HepG2 (cell line): ENCODE data around the gene TBC1D14. TPM values are rescaled to one million over a fixed set of nuclear protein-coding genes. Genes with fewer than 3 reads are reported as not detected.

Experiments used
- AGO2 ChIP-seq: fragments of 200-400 bp; formaldehyde crosslinking; optimal IDR thresholded peaks from 2 replicates; pipeline ENCODE3; 2017; ENCODE audit warnings: mild to moderate bottlenecking, low read depth, low read length, moderate library complexity
- AHR ChIP-seq: IDR thresholded peaks from 2 replicates; pipeline ENCODE4 v1.6.1; 2018; ENCODE audit warnings: missing genetic modification reagents, missing compliant biosample characterization
- BHLHE40 ChIP-seq: IDR thresholded peaks from 2 replicates; pipeline ENCODE4 v1.6.1; 2011; ENCODE audit warnings: low read length, improper control_type of control experiment
- BORCS8-MEF2B ChIP-seq: sonication (generic); formaldehyde crosslinking; IDR thresholded peaks from 2 replicates; pipeline ENCODE4 v1.8.0; 2022; ENCODE audit warnings: mild to moderate bottlenecking, missing genetic modification reagents
- CBFB ChIP-seq: sonication (generic); formaldehyde crosslinking; IDR thresholded peaks from 2 replicates; pipeline ENCODE4 v1.4.0; 2020; ENCODE audit warnings: missing genetic modification reagents
- CREM ChIP-seq, 2 experiments: sonication (generic) in 1 of 2; formaldehyde crosslinking in 1 of 2; IDR thresholded peaks; 2 replicates each; pipeline versions ENCODE4 v1.4.0 to v1.6.1; 2016 to 2020; ENCODE audit warnings: antibody characterized with exemption in 1 of 2, mild to moderate bottlenecking in 1 of 2, missing genetic modification reagents in 1 of 2
- EZH2 ChIP-seq: conservative IDR thresholded peaks from 2 replicates; pipeline ENCODE4 v1.6.1; 2012; ENCODE audit warnings: mild to moderate bottlenecking, low read depth, low read length, moderate library complexity
- FLYWCH1 ChIP-seq: sonication (generic); formaldehyde crosslinking; IDR thresholded peaks from 2 replicates; pipeline ENCODE4 v1.8.1; 2023; ENCODE audit warnings: mild to moderate bottlenecking, missing genetic modification reagents
- FOSL1 ChIP-seq: sonication (generic); formaldehyde crosslinking; IDR thresholded peaks from 2 replicates; pipeline ENCODE4 v1.9.0; 2021; ENCODE audit warnings: missing genetic modification reagents, borderline replicate concordance
- FOXA3 ChIP-seq: IDR thresholded peaks from 2 replicates; pipeline ENCODE4 v1.6.1; 2016; ENCODE audit warnings: missing genetic modification reagents, missing compliant biosample characterization
- GABPA ChIP-seq, 2 experiments: IDR thresholded peaks; 2 replicates each; pipeline ENCODE4 v1.6.1; 2011 to 2016; ENCODE audit warnings: low read depth in 2 of 2, low read length in 1 of 2, missing biosample characterization in 1 of 2, missing genetic modification characterization in 1 of 2
- GZF1 ChIP-seq: sonication (generic); formaldehyde crosslinking; IDR thresholded peaks from 2 replicates; pipeline ENCODE4 v1.5.1; 2020; ENCODE audit warnings: mild to moderate bottlenecking, missing genetic modification reagents
- HOXA5 ChIP-seq: sonication (generic); formaldehyde crosslinking; IDR thresholded peaks from 2 replicates; pipeline ENCODE4 v1.4.0; 2020; ENCODE audit warnings: missing genetic modification reagents
- MXD4 ChIP-seq: IDR thresholded peaks from 2 replicates; pipeline ENCODE4 v1.6.1; 2016; ENCODE audit warnings: mild to moderate bottlenecking, missing biosample characterization, missing genetic modification reagents
- NFYC ChIP-seq: IDR thresholded peaks from 2 replicates; pipeline ENCODE4 v1.6.1; 2016; ENCODE audit warnings: missing genetic modification reagents, missing compliant biosample characterization
- SAP130 ChIP-seq: IDR thresholded peaks from 2 replicates; pipeline ENCODE4 v1.6.1; 2016; ENCODE audit warnings: low read depth
- SETDB1 ChIP-seq: sonication (generic); formaldehyde crosslinking; IDR thresholded peaks from 2 replicates; pipeline ENCODE4 v1.5.1; 2020; ENCODE audit warnings: missing genetic modification reagents, mild to moderate bottlenecking, borderline replicate concordance
- SPEN ChIP-seq: sonication (generic); formaldehyde crosslinking; IDR thresholded peaks from 2 replicates; pipeline ENCODE4 v1.5.1; 2020; ENCODE audit warnings: low read depth, mild to moderate bottlenecking, missing genetic modification reagents
- SRSF4 ChIP-seq: fragments of 200-400 bp; formaldehyde crosslinking; IDR thresholded peaks from one replicate; pipeline ENCODE4 v1.6.1; 2018; ENCODE audit warnings: mild to moderate bottlenecking, low read depth, low read length, moderate library complexity; ENCODE audit not compliant: poor library complexity, severe bottlenecking
- THAP11 ChIP-seq: IDR thresholded peaks from 2 replicates; pipeline ENCODE4 v1.6.1; 2016; ENCODE audit warnings: missing biosample characterization, missing genetic modification reagents
- ZFAT ChIP-seq: sonication (generic); formaldehyde crosslinking; conservative IDR thresholded peaks from 2 replicates; pipeline ENCODE4 v1.8.1; 2023; ENCODE audit warnings: missing genetic modification reagents, inconsistent platforms
- ZFYVE20 ChIP-seq: sonication (generic); formaldehyde crosslinking; IDR thresholded peaks from 2 replicates; pipeline ENCODE4 v1.8.0; 2023; ENCODE audit warnings: low read depth, mild to moderate bottlenecking, moderate library complexity, missing genetic modification reagents, borderline replicate concordance
- ZNF180 ChIP-seq: sonication (generic); formaldehyde crosslinking; IDR thresholded peaks from 2 replicates; pipeline ENCODE4 v1.4.0; 2020; ENCODE audit warnings: low read depth, missing genetic modification reagents, borderline replicate concordance
- ZNF501 ChIP-seq: sonication (generic); formaldehyde crosslinking; IDR thresholded peaks from 2 replicates; pipeline ENCODE4 v1.5.1; 2020; ENCODE audit warnings: mild to moderate bottlenecking, moderate library complexity, missing genetic modification reagents
- ZNF546 ChIP-seq: sonication (generic); formaldehyde crosslinking; conservative IDR thresholded peaks from 2 replicates; pipeline ENCODE4 v1.8.1; 2023; ENCODE audit warnings: mild to moderate bottlenecking, missing genetic modification reagents
- ZNF615 ChIP-seq: sonication (generic); formaldehyde crosslinking; IDR thresholded peaks from 2 replicates; pipeline ENCODE4 v1.5.0; 2020; ENCODE audit warnings: mild to moderate bottlenecking, missing genetic modification reagents, borderline replicate concordance
- ZNF749 ChIP-seq: sonication (generic); formaldehyde crosslinking; IDR thresholded peaks from 2 replicates; pipeline ENCODE4 v1.8.0; 2022; ENCODE audit warnings: mild to moderate bottlenecking, missing genetic modification reagents, moderate library complexity, borderline replicate concordance
- ZNF773 ChIP-seq: sonication (generic); formaldehyde crosslinking; IDR thresholded peaks from 2 replicates; pipeline ENCODE4 v1.4.0; 2020; ENCODE audit warnings: missing genetic modification reagents, borderline replicate concordance
- polyA plus RNA-seq, 8 experiments: library from polyadenylated mRNA; depleted of rRNA in 3 of 8; stranded (reverse) in 7 of 8; unstranded in 1 of 8; fragments of >200 nt; fragmentation: Illumina TruSeq in 4 of 8; extraction: Trizol in 4 of 8; gene quantifications; 2 replicates each; pipeline versions ENCODE4 v1.2.1 to v1.2.3, GENCODE V29; 2011 to 2016; ENCODE audit warnings: low read depth in 4 of 8, missing spikeins in 1 of 8, mixed read lengths in 1 of 8; ENCODE audit not compliant: insufficient read depth in 1 of 8
- total RNA-seq, 5 experiments: library from RNA; depleted of rRNA; stranded (reverse); fragments of >200 nt; fragmentation: Illumina TruSeq; extraction: Trizol; gene quantifications; 2 replicates each; pipeline ENCODE4 v1.2.3, GENCODE V29; 2016; ENCODE audit warnings: low read depth in 1 of 5
- TF ChIP-seq, protein P1 (sequence below): sonication (generic); formaldehyde crosslinking; conservative IDR thresholded peaks from 2 replicates; pipeline ENCODE4 v1.8.0; 2022; ENCODE audit warnings: low read depth, missing genetic modification reagents
- TF ChIP-seq, protein P2 (sequence below): sonication (generic); formaldehyde crosslinking; IDR thresholded peaks from 2 replicates; pipeline ENCODE4 v1.5.1; 2020; ENCODE audit warnings: missing genetic modification reagents, mild to moderate bottlenecking, borderline replicate concordance

Gene TBC1D14
- total and polyA plus RNA-seq, 2 of the 13 experiments (the other 11 are each of a cell fraction or from before 2014, with no cell fraction given), result 29.5 to 46.5 TPM

DNA sequence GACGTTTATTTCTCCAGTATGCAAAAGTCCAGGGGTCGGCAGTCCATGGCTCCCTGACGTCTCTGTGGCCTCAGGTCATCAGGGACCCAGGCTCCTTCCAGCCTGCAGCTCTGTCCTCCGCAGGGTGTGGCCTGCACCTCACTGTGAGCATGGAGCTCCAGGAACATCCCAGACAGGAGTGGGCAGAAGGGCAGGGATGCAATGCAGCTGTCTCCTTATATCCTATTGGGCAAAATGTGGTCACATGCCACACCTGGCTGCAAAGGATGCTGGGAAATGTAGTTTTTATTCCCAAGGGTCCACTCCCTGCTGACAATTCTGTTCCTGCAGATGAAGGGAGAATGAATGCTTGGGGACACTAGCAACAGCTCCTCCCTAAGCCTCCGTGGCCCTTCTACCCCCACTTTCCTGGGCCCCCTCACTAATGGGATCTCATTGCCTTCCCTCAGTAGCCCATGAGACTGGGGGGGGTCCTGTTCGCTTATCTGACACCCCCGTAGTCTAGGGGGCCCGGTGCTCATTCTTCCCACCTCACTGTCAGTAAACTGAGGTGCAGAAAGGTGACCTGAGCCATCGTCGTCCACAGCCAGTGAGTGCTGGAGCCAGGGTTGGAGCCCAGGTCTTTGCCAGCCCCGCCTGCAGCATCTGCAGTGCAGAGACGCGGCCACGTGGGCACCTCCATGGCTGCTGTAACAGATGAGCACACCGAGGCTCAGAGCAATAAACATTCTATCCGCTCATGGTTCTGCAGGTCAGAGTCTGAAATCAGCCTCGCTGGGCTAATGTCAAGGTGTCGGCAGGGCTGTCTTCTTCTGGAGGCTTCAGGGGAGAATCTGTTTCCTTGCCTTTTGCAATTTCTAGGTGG is 164.1 kb downstream of the TBC1D14 start (continued):
- TF ChIP-seq BORCS8-MEF2B (CRISPR knock-in tag) (no peak), FOXA3 (CRISPR knock-in tag) (0 out of 2 replicates have a peak, but pooled peaks have one; percentile 22), MXD4 (CRISPR knock-in tag) (no peak), ZNF501 (CRISPR knock-in tag) (peak; percentile 22; the same call in 1 of the 2 replicates), AHR (CRISPR knock-in tag) (no peak), CREM (IDR thresholded peaks at IDR 0.05) (peak; percentile 26; the same call in 1 of the 2 replicates), CREM (CRISPR knock-in tag; IDR thresholded peaks at IDR 0.05) (no peak), SAP130 (CRISPR knock-in tag) (peak; percentile 21; the same call in 1 of the 2 replicates), NFYC (CRISPR knock-in tag) (peak; percentile 91), ZNF749 (CRISPR knock-in tag) (no peak), FLYWCH1 (CRISPR knock-in tag) (no peak), SRSF4 (no peak), ZFYVE20 (no peak), BHLHE40 (0 out of 2 replicates have a peak, but pooled peaks have one; percentile 13), ZNF773 (no peak), ZNF615 (CRISPR knock-in tag) (no peak), EZH2 (no peak), ZFAT (no peak), SETDB1 (CRISPR knock-in tag) (no peak), GABPA (IDR thresholded peaks at IDR 0.05; ENCODE audit: low read depth, low read length) (no peak), GABPA (CRISPR knock-in tag; IDR thresholded peaks at IDR 0.05; ENCODE audit: low read depth) (no peak), THAP11 (peak; percentile 99), HOXA5 (CRISPR knock-in tag) (no peak), AGO2 (no peak), SPEN (CRISPR knock-in tag) (no peak), FOSL1 (CRISPR knock-in tag) (no peak), ZNF546 (CRISPR knock-in tag) (no peak), GZF1 (CRISPR knock-in tag) (no peak), CBFB (CRISPR knock-in tag) (no peak), ZNF180 (no peak)
- TF ChIP-seq, protein P1, sequence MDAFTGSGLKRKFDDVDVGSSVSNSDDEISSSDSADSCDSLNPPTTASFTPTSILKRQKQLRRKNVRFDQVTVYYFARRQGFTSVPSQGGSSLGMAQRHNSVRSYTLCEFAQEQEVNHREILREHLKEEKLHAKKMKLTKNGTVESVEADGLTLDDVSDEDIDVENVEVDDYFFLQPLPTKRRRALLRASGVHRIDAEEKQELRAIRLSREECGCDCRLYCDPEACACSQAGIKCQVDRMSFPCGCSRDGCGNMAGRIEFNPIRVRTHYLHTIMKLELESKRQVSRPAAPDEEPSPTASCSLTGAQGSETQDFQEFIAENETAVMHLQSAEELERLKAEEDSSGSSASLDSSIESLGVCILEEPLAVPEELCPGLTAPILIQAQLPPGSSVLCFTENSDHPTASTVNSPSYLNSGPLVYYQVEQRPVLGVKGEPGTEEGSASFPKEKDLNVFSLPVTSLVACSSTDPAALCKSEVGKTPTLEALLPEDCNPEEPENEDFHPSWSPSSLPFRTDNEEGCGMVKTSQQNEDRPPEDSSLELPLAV (CRISPR knock-in tag), result no peak
- TF ChIP-seq, protein P2, sequence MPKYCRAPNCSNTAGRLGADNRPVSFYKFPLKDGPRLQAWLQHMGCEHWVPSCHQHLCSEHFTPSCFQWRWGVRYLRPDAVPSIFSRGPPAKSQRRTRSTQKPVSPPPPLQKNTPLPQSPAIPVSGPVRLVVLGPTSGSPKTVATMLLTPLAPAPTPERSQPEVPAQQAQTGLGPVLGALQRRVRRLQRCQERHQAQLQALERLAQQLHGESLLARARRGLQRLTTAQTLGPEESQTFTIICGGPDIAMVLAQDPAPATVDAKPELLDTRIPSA (CRISPR knock-in tag), result no peak
